Heart left ventricle (tissue), 13 donors: ENCODE results near the gene PCMTD2.

Source experiments
- CTCF ChIP-seq, 12 donors: fragments of 200-600 bp; sonication (generic) in 4 of 12; IDR thresholded peaks; one replicate each; pipeline versions ENCODE4 v1.5.0 to v1.8.0; 2018 to 2022; ENCODE audit warnings: antibody characterized with exemption in 12 of 12, mild to moderate bottlenecking in 5 of 12
- POLR2A ChIP-seq, 2 donors: fragments of 450-650 bp; IDR thresholded peaks; one replicate each; pipeline ENCODE4 v1.6.1; 2017; ENCODE audit warnings: antibody characterized with exemption in 2 of 2, mild to moderate bottlenecking in 2 of 2, moderate library complexity in 2 of 2
- donor health status: ischemic (EF 13 %, LVEDD 7.1; RV severe dilation, severe dysfunction).
- donor health status: DM: no; HTN: yes; CAD: no.
- donor health status: DM: no; HTN: no; CAD: no.
- donor health status: ischemic (EF 25% LVEDD 6.9; RV normal size, moderate dysfunction).
- donor health status: ischemic (EF 25% LVEDD 5.7; RV mildly dilated, moderate dysfunction).
- donor health status: ischemic (EF 35%, LVEDD 5.7; RV mildly dilated, moderate dysfunction).
- donor health status: nonischemic (EF 11% LVEDD 7.7; RV severe dilation, severe dysfunction).
- donor health status: DM: yes; HTN: yes; CAD: no.
- donor health status: PGD.
- donor health status: ischemic (EF 29% LVEDD 5.4; RV normal size, mild dysfunction).
- donor health status: nonischemic (EF 23%, LVEDD 6.1; RV moderate dilation, normal function).

DNA sequence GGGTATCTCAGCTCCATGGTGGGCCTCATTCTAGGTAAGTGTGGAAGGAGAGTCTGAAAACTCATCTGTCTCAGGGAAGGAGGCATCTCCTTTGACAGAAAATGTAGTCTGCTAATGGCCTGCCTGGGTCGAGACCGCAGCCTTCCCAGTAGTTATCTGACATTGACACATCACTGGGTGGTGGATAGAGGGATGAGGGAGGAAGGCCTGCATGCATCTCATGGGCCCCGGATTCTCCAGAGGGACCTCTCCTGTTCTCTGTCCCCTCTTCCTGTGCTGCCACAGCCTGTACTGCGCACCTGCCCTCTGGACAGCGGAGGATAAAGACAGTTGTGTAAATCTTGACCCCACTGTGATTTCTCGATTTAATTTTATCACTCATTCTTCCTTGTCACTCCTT lies 4.7 kb downstream of the PCMTD2 start:
- TF ChIP-seq CTCF (IDR thresholded peaks at IDR 0.05) (no peak), POLR2A (IDR thresholded peaks at IDR 0.05) (no peak)
